ENCODE data around the gene ADGRL1. TPM values are rescaled to one million over a fixed set of nuclear protein-coding genes. Genes with fewer than 3 reads are reported as not detected.
"Not testable (repeated sequence)": the region's sequence is repeated elsewhere in the genome, so short reads cannot be mapped to it uniquely, and the experiment has no call there.

Gene ADGRL1
- 10 to 100 TPM; 34.7 to 60.6 (median 44.1) TPM for polyA plus RNA-seq (ENCODE audit: insufficient read length in 4 of 4)

GRCh38 chr19:14205452-14206287 lies at the start of gene ADGRL1:
Gene ADGRL1 (minus strand): TSS chr19:14206169. CDS start chr19:14183602, 22,567 bp downstream.
- DNase-seq (ENCODE audit: low read depth in 4 of 4, low spot score in 3 of 4), result not testable (repeated sequence)

GRCh38 chr19:14255316-14255715 lies 49.3 kb upstream of the ADGRL1 start:
- DNase-seq (ENCODE audit: low read depth in 4 of 4, low spot score in 3 of 4), result not testable (repeated sequence)

GRCh38 chr19:14253822-14254599 lies 48.0 kb upstream of the ADGRL1 start:
- not testable (repeated sequence) for DNase-seq (ENCODE audit: low read depth in 4 of 4, low spot score in 3 of 4)

- not testable (repeated sequence) for DNase-seq (ENCODE audit: low read depth in 4 of 4, low spot score in 3 of 4)
Observed at GRCh38 chr19:14252136-14252535, 46.2 kb upstream of the ADGRL1 start.

- DNase-seq (ENCODE audit: low read depth in 4 of 4, low spot score in 3 of 4), result no peak
Observed at GRCh38 chr19:14250870-14251269, 44.9 kb upstream of the ADGRL1 start.

- not testable (repeated sequence) for DNase-seq (ENCODE audit: low read depth in 4 of 4, low spot score in 3 of 4)
Observed at GRCh38 chr19:14250315-14250714, 44.3 kb upstream of the ADGRL1 start.

GRCh38 chr19:14249891-14250290 lies 43.9 kb upstream of the ADGRL1 start:
- not testable (repeated sequence) for DNase-seq (ENCODE audit: low read depth in 4 of 4, low spot score in 3 of 4)

- DNase-seq (ENCODE audit: low read depth in 4 of 4, low spot score in 3 of 4), result not testable (repeated sequence)
Observed at GRCh38 chr19:14249012-14249754, 43.2 kb upstream of the ADGRL1 start.

- peak; percentile 76 to 87 (median 77) for DNase-seq (ENCODE audit: low read depth in 4 of 4, low spot score in 3 of 4)
Observed at GRCh38 chr19:14248578-14249011, 42.6 kb upstream of the ADGRL1 start.

GRCh38 chr19:14247548-14248471 lies 41.8 kb upstream of the ADGRL1 start:
- DNase-seq (ENCODE audit: low read depth in 4 of 4, low spot score in 3 of 4), result not testable (repeated sequence)

- not testable (repeated sequence) for DNase-seq (ENCODE audit: low read depth in 4 of 4, low spot score in 3 of 4)
Observed at GRCh38 chr19:14247205-14247547, 41.2 kb upstream of the ADGRL1 start.

- not testable (repeated sequence) for DNase-seq (ENCODE audit: low read depth in 4 of 4, low spot score in 3 of 4)
Observed at GRCh38 chr19:14244393-14244792, 38.4 kb upstream of the ADGRL1 start.

GRCh38 chr19:14243718-14244117 lies 37.7 kb upstream of the ADGRL1 start:
- not testable (repeated sequence) for DNase-seq (ENCODE audit: low read depth in 4 of 4, low spot score in 3 of 4)

GRCh38 chr19:14237014-14237941 lies 31.3 kb upstream of the ADGRL1 start:
- DNase-seq (ENCODE audit: low read depth in 4 of 4, low spot score in 3 of 4), result no peak

GRCh38 chr19:14232945-14233344 lies 27.0 kb upstream of the ADGRL1 start:
- DNase-seq (ENCODE audit: low read depth in 4 of 4, low spot score in 3 of 4), result not testable (repeated sequence)

GRCh38 chr19:14228446-14229071 lies 22.6 kb upstream of the ADGRL1 start:
- DNase-seq (ENCODE audit: low read depth in 4 of 4, low spot score in 3 of 4), result not testable (repeated sequence)

- DNase-seq (ENCODE audit: low read depth in 4 of 4, low spot score in 3 of 4), result not testable (repeated sequence)
Observed at GRCh38 chr19:14226498-14226897, 20.5 kb upstream of the ADGRL1 start.

- DNase-seq (ENCODE audit: low read depth in 4 of 4, low spot score in 3 of 4), result no peak
Observed at GRCh38 chr19:14222886-14223285, 16.9 kb upstream of the ADGRL1 start.
